Prostate gland (tissue), 2 donors: ENCODE measurements around the gene PARP15. TPM values are rescaled to one million over a fixed set of nuclear protein-coding genes. Genes with fewer than 3 reads are reported as not detected.

Experiments
- DNase-seq: peaks from one replicate; pipeline ENCODE4 v3.0.0-alpha.2; 2019; ENCODE audit warnings: low spot score
- H3K27ac ChIP-seq, 2 donors: fragments of 200-600 bp; sonication (generic); 2 replicates each; pipeline ENCODE4 v1.5.1; 2017 to 2019
- H3K27me3 ChIP-seq: fragments of 200-600 bp; sonication (generic); replicated peaks from 2 replicates; pipeline ENCODE4 v1.5.1; 2019; ENCODE audit not compliant: insufficient read depth
- H3K36me3 ChIP-seq, 2 donors: fragments of 200-600 bp; sonication (generic); 1 replicate in 1 of 2; 2 replicates in 1 of 2; pipeline versions ENCODE4 v1.5.1 to v1.8.1; 2017 to 2019
- H3K4me1 ChIP-seq: fragments of 200-600 bp; sonication (generic); replicated peaks from 2 replicates; pipeline ENCODE4 v1.5.1; 2019
- H3K4me3 ChIP-seq, 2 donors: fragments of 200-600 bp; sonication (generic); 2 replicates each; pipeline ENCODE4 v1.5.1; 2017 to 2019
- H3K9me3 ChIP-seq: fragments of 200-600 bp; sonication (generic); 2 replicates; pipeline ENCODE4 v1.5.1; 2017
- POLR2A ChIP-seq: fragments of 450-650 bp; IDR thresholded peaks from one replicate; pipeline ENCODE4 v1.6.1; 2016; ENCODE audit warnings: antibody characterized with exemption, mild to moderate bottlenecking
- POLR2AphosphoS5 ChIP-seq: sonication (generic); formaldehyde crosslinking; IDR thresholded peaks from one replicate; pipeline ENCODE4 v1.6.1; 2017; ENCODE audit warnings: antibody characterized with exemption
- WGBS: methylation state at CpG from one replicate; pipeline ENCODE4 v1.1.5; 2018; 5-methylcytosine and 5-hydroxymethylcytosine counted together
- intact Hi-C: fragments of 100-400 bp; cut with DNase I; formaldehyde crosslinking; loops from one replicate; pipeline ENCODE4 v1.14.2; 2022
- total RNA-seq, 2 donors: library from RNA; depleted of rRNA; stranded (reverse); fragments of >200 nt; gene quantifications; one replicate each; pipeline ENCODE4 v1.1.0, GENCODE V29; 2016
- TF ChIP-seq, protein P1 (sequence below), 4 experiments: fragments of 200-600 bp in 2 of 4; fragments of 450-650 bp in 2 of 4; sonication (generic) in 2 of 4; IDR thresholded peaks; 1 replicate in 3 of 4; 2 replicates in 1 of 4; pipeline ENCODE4 v1.5.1; 2016 to 2019; ENCODE audit warnings: antibody characterized with exemption in 4 of 4, mild to moderate bottlenecking in 2 of 4, moderate library complexity in 2 of 4

Gene PARP15
- total RNA-seq, 2 donors from 2014 or later, result 0.23 to 2.7 TPM

DNA sequence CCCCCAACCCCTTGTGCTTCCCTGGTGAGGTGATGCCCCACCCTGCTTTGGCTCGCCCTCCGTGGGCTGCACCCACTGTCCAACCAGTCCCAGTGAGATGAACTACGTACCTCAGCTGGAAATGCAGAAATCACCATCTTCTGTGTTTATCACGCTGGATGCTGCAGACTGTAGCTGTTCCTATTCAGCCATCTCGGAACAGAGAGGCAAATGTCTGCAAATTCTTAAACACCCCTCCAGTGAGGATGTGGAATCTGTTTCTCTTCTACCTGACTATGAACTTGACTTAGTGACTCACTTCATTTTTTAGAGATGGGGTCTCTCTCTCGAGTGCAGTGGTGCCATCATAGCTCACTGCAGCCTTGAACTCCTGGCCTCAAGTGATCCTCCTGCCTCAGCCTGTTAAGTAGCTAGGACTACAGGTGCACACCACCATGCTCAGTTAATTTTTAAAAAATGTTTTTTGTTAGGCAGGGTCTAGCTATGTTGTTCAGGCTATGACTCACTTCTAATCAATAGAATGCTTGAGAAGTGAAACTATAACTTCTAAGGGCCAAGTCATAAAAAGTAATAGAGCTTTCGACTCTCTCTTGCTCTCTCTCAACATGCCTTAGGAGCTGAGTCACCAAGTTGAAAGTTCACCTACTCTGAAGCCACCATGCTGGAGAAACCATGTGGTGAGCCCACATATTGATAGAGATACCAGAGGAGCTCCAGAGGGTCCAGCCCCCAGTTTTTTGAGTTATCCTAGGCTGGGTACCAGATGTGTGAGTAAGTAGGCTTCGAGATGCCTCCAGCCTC is 91.7 kb downstream of the PARP15 start:
- WGBS, result 82% methylated on average over 8 of the region's 8 CpGs
- no peak for TF ChIP-seq POLR2A
- TF ChIP-seq, protein P1, sequence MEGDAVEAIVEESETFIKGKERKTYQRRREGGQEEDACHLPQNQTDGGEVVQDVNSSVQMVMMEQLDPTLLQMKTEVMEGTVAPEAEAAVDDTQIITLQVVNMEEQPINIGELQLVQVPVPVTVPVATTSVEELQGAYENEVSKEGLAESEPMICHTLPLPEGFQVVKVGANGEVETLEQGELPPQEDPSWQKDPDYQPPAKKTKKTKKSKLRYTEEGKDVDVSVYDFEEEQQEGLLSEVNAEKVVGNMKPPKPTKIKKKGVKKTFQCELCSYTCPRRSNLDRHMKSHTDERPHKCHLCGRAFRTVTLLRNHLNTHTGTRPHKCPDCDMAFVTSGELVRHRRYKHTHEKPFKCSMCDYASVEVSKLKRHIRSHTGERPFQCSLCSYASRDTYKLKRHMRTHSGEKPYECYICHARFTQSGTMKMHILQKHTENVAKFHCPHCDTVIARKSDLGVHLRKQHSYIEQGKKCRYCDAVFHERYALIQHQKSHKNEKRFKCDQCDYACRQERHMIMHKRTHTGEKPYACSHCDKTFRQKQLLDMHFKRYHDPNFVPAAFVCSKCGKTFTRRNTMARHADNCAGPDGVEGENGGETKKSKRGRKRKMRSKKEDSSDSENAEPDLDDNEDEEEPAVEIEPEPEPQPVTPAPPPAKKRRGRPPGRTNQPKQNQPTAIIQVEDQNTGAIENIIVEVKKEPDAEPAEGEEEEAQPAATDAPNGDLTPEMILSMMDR (IDR thresholded peaks at IDR 0.05), result no peak
- no peak for TF ChIP-seq POLR2AphosphoS5
- H3K27ac ChIP-seq, result no peak overlapping the region

GRCh38 chr3:122671553-122671952 is 94.1 kb downstream of the PARP15 start:
- Histone ChIP-seq H3K4me3 (no peak overlapping the region), H3K36me3 (no peaks in the 10 kb centered on the region), H3K27ac (no peak overlapping the region), H3K9me3 (no peaks in the 10 kb centered on the region), H3K27me3 (no peaks in the 10 kb centered on the region), H3K4me1 (no peaks in the 10 kb centered on the region)
- intact Hi-C loops, result no loop called here
- TF ChIP-seq, protein P1 (IDR thresholded peaks at IDR 0.05), result no peak
- no peak for TF ChIP-seq POLR2AphosphoS5
- TF ChIP-seq POLR2A, result no peak
- WGBS, result 60% methylated on average over 2 of the region's 2 CpGs
- DNase-seq, result no peak

More for the DNA sequence above, 91.7 kb downstream of the PARP15 start:
- no peaks in the 10 kb centered on the region for H3K4me1 ChIP-seq
- no peak overlapping the region for H3K4me3 ChIP-seq
- no peaks in the 10 kb centered on the region for H3K27me3 ChIP-seq
- no peaks in the 10 kb centered on the region for H3K9me3 ChIP-seq
- no peaks in the 10 kb centered on the region for H3K36me3 ChIP-seq
- intact Hi-C loops, result no loop called here
- no peak for DNase-seq

DNA sequence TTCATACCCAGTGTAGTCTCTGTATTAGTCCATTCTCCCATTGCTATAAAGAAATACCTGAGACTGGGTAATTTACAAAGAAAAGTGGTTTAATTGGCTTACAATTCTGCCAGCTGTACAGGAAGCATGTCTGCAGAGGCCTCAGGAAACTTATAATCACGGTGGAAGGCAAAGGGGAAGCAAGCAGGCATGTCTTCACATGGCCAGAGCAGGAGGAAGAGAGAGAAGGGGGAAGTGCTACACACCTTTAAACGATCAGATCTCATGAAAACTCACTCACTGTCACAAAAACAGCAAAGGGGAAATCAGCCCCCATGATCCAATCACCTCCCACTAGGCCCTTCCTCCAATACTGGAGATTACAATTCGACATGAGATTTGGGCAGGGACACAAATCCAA is 96.9 kb downstream of the PARP15 start:
- DNase-seq, result no peak
- Histone ChIP-seq H3K27me3 (no peaks in the 10 kb centered on the region), H3K36me3 (no peaks in the 10 kb centered on the region), H3K4me3 (no peak overlapping the region), H3K4me1 (no peaks in the 10 kb centered on the region), H3K27ac (no peak overlapping the region), H3K9me3 (no peaks in the 10 kb centered on the region)
- intact Hi-C loops, result no loop called here
- TF ChIP-seq POLR2AphosphoS5, result no peak
- 45% methylated on average over 3 of the region's 3 CpGs for WGBS

DNA sequence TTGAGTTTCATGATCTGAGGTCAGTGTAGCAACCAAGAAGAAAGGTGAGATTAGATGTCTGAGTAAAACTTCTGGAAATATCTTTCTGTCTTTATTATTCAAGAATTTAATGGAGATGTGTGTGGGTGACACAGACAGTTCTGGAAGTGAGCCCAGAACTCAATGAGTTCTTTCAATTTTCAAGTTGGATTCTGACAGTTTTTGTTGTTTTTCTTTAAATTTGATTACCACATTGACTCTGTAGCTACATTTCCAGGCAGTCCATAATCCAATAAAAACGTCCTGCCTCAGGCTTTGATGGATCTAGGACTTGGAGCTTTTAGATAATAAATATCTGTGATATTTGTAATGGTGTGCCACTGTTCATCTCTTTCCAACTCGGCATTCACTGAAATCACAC is 99.3 kb downstream of the PARP15 start:
- TF ChIP-seq, protein P1 (IDR thresholded peaks at IDR 0.05), result no peak
- no peak for TF ChIP-seq POLR2AphosphoS5
- no peak for TF ChIP-seq POLR2A
- DNase-seq, result no peak
- H3K4me3 ChIP-seq, result no peak overlapping the region
- H3K27ac ChIP-seq, result no peak overlapping the region
- 57% methylated on average over 2 of the region's 2 CpGs for WGBS
- no peaks in the 10 kb centered on the region for H3K9me3 ChIP-seq
- no peaks in the 10 kb centered on the region for H3K27me3 ChIP-seq
- H3K4me1 ChIP-seq, result no peaks in the 10 kb centered on the region
- H3K36me3 ChIP-seq, result no peaks in the 10 kb centered on the region
- intact Hi-C loops, result loop anchor here (5.0 kb wide), 2 partner anchors 284 to 1129 kb away; partner anchors contain the start of gene POLQ

- Histone ChIP-seq H3K9me3 (no peaks in the 10 kb centered on the region), H3K4me1 (no peaks in the 10 kb centered on the region), H3K27me3 (no peaks in the 10 kb centered on the region), H3K36me3 (no peaks in the 10 kb centered on the region), H3K27ac (no peak overlapping the region), H3K4me3 (no peak overlapping the region)
- intact Hi-C loops, result loop anchor here (5.0 kb wide), 2 partner anchors 285 to 1130 kb away; partner anchors contain the start of gene POLQ
- 59% methylated on average over 1 of the region's 1 CpG for WGBS
- TF ChIP-seq, protein P1 (IDR thresholded peaks at IDR 0.05), result no peak
- TF ChIP-seq POLR2A, result no peak
- no peak for TF ChIP-seq POLR2AphosphoS5
- no peak for DNase-seq
Observed at GRCh38 chr3:122677216-122677615, 99.8 kb downstream of the PARP15 start.
